Retinal pigment epithelial cell (primary cell): ENCODE data around the gene HPSE2.

Source experiments
- DNase-seq: peaks from one replicate; pipeline ENCODE4 v3.0.0-alpha.2; 2010; ENCODE audit warnings: low read depth
- H3K4me3 ChIP-seq: 2 replicates; pipeline ENCODE4 v1.5.1; 2011; ENCODE audit warnings: mild to moderate bottlenecking, low read length, control low read depth, moderate library complexity
- TF ChIP-seq, protein P1 (sequence below): conservative IDR thresholded peaks from 2 replicates; pipeline ENCODE4 v1.5.1; 2011; ENCODE audit warnings: low read depth, low read length, control low read depth, inconsistent platforms

Gene HPSE2

DNA sequence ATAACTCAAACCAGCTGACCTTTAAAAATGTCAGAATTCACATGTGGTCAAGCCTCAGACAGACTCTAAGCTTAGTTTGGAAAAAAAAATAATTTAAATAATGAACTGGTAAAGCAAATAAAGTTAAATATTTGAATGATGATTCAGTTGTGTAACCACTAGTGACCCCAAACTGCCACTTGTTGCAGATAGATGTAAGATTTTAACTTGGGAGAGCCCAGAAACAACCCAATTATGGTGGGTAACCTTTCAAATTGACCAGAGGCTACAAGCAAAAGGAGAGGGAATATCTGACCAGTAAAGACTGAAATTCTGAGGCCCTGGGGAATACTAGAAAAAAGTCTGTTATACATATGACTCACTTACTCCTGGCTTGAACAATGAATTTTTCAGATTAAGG lies 268.1 kb downstream of the HPSE2 start:
- TF ChIP-seq, protein P1, sequence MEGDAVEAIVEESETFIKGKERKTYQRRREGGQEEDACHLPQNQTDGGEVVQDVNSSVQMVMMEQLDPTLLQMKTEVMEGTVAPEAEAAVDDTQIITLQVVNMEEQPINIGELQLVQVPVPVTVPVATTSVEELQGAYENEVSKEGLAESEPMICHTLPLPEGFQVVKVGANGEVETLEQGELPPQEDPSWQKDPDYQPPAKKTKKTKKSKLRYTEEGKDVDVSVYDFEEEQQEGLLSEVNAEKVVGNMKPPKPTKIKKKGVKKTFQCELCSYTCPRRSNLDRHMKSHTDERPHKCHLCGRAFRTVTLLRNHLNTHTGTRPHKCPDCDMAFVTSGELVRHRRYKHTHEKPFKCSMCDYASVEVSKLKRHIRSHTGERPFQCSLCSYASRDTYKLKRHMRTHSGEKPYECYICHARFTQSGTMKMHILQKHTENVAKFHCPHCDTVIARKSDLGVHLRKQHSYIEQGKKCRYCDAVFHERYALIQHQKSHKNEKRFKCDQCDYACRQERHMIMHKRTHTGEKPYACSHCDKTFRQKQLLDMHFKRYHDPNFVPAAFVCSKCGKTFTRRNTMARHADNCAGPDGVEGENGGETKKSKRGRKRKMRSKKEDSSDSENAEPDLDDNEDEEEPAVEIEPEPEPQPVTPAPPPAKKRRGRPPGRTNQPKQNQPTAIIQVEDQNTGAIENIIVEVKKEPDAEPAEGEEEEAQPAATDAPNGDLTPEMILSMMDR: no peak
- H3K4me3 ChIP-seq: no peak overlapping the region
- DNase-seq: no peak

DNA sequence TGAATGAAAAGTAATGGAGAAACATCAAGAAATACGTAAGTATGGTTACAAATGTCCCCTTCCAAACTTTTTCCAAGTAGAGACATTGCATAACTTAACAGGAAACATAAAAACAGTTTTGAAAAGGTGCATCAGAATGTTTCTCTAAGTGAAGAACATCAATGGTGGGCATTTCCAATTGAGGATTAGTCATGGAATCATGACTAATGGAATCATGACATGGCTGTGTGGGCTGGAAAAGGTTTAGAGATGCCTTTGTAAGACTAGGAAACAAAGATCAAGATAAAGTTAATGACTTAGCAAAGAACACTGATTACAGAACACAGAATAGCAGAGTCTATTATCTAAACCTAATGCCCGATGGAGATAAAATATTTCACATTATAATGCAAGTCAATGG lies 272.0 kb downstream of the HPSE2 start:
- DNase-seq: no peak
- TF ChIP-seq, protein P1: no peak
- H3K4me3 ChIP-seq: no peak overlapping the region

DNA sequence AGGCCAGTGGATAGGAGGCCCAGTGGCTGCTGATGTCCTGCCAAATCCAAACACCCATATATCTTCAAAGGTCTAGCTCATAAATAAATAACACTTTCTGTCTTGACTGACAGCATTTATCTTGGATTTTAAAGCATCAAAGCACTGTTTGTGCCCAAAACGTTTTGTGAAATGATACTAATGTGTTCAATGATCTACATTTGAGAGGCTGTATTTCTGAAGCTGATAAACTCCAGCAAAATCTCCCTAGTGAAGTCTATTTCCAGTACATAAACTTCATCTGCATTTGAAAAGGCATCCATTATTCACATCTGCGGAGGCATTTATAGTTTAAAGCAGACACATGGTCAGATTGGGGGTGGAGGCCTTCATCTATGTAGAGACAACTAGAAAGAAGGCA lies 276.3 kb downstream of the HPSE2 start:
- no peak overlapping the region for H3K4me3 ChIP-seq
- TF ChIP-seq, protein P1: no peak
- no peak for DNase-seq

DNA sequence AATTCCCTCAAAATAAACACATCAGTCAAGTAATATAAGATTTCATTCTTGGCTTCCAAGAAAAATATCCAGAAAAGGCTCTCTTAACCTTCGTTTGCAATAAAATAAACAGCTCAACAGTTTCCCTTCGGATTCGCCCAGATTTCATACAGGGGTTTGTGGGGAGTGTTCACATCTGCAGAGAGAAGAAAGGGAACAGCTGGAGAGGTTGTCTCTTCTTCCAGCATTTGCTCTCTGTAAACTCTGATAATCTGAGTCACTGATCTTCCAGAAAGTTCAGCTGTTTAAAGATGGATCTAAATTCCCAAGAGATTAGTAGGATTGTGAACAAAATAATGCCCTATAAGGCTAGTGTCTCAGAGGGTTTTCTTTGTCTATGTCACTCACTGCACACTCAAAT lies 277.9 kb downstream of the HPSE2 start:
- no peak overlapping the region for H3K4me3 ChIP-seq
- no peak for DNase-seq
- TF ChIP-seq, protein P1: no peak

DNA sequence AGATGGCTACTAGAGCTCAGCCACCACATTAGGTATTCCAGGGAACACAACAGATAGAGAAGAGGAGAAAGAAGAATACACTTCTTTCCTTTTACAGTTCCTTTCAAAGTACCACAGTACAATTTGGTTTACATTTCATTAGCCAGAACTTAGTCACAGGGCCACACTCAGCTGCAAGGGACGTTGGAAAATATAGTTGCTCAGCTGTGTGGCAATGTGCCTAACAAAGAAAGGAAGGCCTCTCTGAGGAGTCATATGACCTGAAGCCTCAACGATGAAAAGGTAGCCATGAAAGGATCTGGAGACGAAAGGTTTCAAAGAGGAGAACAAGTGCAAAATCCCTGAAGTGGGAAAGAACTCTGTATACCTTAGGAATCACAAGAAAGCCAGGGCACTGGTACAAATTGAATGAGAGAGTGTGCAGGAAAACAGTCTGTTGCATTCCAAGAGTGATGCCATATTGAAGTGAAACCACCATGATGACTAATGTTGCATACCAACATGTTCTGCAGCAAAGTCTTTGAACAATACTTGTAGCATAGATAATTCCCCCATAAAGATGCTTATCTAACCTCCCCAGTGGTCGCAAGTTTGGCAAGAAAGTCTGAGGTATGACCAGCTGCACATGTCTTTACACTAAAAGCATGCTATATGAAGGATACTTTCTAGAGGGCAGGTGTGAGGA lies 278.9 kb downstream of the HPSE2 start:
- TF ChIP-seq, protein P1: no peak
- DNase-seq: no peak
- H3K4me3 ChIP-seq: no peak overlapping the region

DNA sequence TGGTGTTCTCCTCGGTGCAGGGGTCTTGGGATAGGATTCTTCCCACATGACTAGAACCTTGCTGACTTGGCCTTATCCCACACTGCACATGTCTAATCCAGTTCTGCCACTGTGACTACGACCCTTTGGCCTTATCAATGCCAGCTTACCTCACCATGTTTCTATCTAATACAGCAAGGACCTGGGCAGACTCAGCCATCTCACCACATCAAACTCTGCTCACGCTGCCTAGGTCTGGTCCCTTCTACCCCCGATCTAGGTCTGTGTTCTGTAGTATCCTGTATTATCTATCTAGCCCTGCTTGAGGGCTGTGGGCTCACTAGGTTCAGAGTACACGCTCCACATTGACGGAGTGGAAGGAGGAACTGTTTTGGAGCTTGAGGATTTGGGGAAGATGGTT lies 282.4 kb downstream of the HPSE2 start:
- H3K4me3 ChIP-seq: no peak overlapping the region
- TF ChIP-seq, protein P1: no peak
- DNase-seq: no peak

DNA sequence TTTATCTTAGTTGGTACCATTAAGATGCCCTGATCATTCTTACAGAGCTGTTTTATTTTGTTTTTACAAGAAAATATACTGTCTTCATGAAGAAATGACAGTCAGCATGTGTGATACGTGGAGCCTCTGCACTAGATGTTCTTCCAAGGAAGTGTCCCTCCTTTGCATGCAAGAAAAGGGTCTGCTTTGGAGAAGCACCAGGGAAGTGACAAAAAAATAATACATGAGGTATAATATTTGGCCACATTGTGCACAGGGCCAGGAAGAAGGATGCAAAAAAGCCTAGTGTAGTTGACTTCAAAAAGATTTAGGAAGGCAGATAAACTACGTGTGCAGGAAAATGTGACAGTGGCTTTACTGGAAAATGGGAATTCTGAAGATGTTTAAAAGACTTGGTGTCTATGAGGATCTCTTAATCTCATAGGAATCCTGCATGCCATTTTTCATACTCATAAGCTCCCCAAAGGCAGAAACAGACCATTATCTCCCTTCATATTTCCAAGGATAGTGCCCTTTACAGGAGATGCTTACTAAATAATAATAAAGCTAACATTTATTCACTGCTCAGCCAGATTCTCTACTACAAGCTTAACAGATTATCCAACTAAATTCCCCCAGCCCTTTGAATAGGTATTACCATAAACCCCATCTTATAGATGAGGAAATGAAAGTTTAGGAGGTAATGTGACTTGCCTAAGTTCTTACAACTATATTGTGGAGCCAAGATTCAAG lies 284.2 kb downstream of the HPSE2 start:
- no peak for DNase-seq
- TF ChIP-seq, protein P1: no peak
- no peak overlapping the region for H3K4me3 ChIP-seq
